H1 (cell line): Measurements from ENCODE around the gene RAB1A. TPM values are rescaled to one million over a fixed set of nuclear protein-coding genes. Genes with fewer than 3 reads are reported as not detected.

Experiments used
- CTCF ChIA-PET: fragments of 300-600 bp; sonication (Branson Sonifier 250); formaldehyde crosslinking; loops from one replicate; lab custom pipeline; 2021; ENCODE audit not compliant: partially characterized antibody; lab: Charles Lee
- POLR2A ChIA-PET: fragments of 300-600 bp; sonication (Branson Sonifier 250); formaldehyde crosslinking; loops from one replicate; lab custom pipeline; 2021; ENCODE audit warnings: inconsistent platforms; ENCODE audit not compliant: partially characterized antibody; lab: Charles Lee
- DNase-seq, 2 experiments: peaks; one replicate each; pipeline versions ENCODE4 v3.0.0 to v3.0.0-alpha.2; 2010 to 2022; ENCODE audit warnings: low spot score in 2 of 2, low read depth in 1 of 2, mixed read lengths in 1 of 2
- FAIRE-seq: peaks from 2 replicates; lab custom pipeline; 2011; peaks lifted over from hg19 to GRCh38; lab: Jason Lieb, UNC
- H2AFZ ChIP-seq: 2 replicates; pipeline ENCODE4 v1.8.1; 2012; ENCODE audit warnings: low read length, inconsistent platforms
- H2AK5ac ChIP-seq: 2 replicates; pipeline ENCODE4 v1.6.1; 2013; ENCODE audit warnings: low read depth, low read length
- H2BK120ac ChIP-seq: replicated peaks from 2 replicates; pipeline ENCODE3; 2013; ENCODE audit warnings: low read depth, low read length, inconsistent platforms
- H2BK12ac ChIP-seq: 2 replicates; pipeline ENCODE4 v1.6.1; 2013; ENCODE audit warnings: low read depth, low read length
- H2BK15ac ChIP-seq: 2 replicates; pipeline ENCODE4 v1.6.1; 2013; ENCODE audit warnings: low read length
- H2BK20ac ChIP-seq: 2 replicates; pipeline ENCODE4 v1.6.1; 2013; ENCODE audit warnings: low read length
- H2BK5ac ChIP-seq: 2 replicates; pipeline ENCODE4 v1.6.1; 2013; ENCODE audit warnings: low read depth, low read length
- H3K14ac ChIP-seq: 2 replicates; pipeline ENCODE4 v1.6.1; 2013; ENCODE audit warnings: inconsistent platforms; ENCODE audit not compliant: insufficient read length
- H3K18ac ChIP-seq: 2 replicates; pipeline ENCODE4 v1.6.1; 2013; ENCODE audit warnings: low read length; ENCODE audit errors: extremely low read depth
- H3K23ac ChIP-seq: 2 replicates; pipeline ENCODE4 v1.6.1; 2013; ENCODE audit warnings: inconsistent platforms; ENCODE audit not compliant: insufficient read length
- H3K23me2 ChIP-seq: 2 replicates; pipeline ENCODE4 v1.6.1; 2013; ENCODE audit warnings: low read depth, low read length
- H3K27ac ChIP-seq: 2 replicates; pipeline ENCODE4 v1.6.1; 2011; ENCODE audit warnings: low read depth, low read length, inconsistent platforms
- H3K27me3 ChIP-seq, 4 experiments: replicated peaks in 1 of 4; 1 replicate in 1 of 4; 2 replicates in 3 of 4; pipeline versions ENCODE4 v1.6.1 to v1.8.1; 2011 to 2013; ENCODE audit warnings: low read length in 3 of 4, mild to moderate bottlenecking in 3 of 4, inconsistent platforms in 2 of 4, mixed read lengths in 2 of 4, moderate library complexity in 1 of 4; ENCODE audit not compliant: control insufficient read depth in 3 of 4, insufficient read depth in 3 of 4; ENCODE audit errors: extremely low read depth in 1 of 4
- H3K36me3 ChIP-seq, 4 experiments: 2 replicates each; pipeline versions ENCODE4 v1.6.1 to v1.8.1; 2011 to 2013; ENCODE audit warnings: mild to moderate bottlenecking in 4 of 4, low read length in 3 of 4, moderate library complexity in 2 of 4, control low read depth in 1 of 4, inconsistent platforms in 1 of 4; ENCODE audit not compliant: insufficient read depth in 4 of 4, control insufficient read depth in 2 of 4
- H3K4ac ChIP-seq: replicated peaks from 2 replicates; pipeline ENCODE3; 2013; ENCODE audit warnings: low read length, low read depth, mixed read lengths, inconsistent platforms; ENCODE audit not compliant: insufficient read length
- H3K4me1 ChIP-seq, 4 experiments: replicated peaks in 1 of 4; 1 replicate in 1 of 4; 2 replicates in 3 of 4; pipeline versions ENCODE4 v1.6.1 to v1.8.1; 2011 to 2013; ENCODE audit warnings: low read length in 3 of 4, inconsistent platforms in 2 of 4, mixed read lengths in 1 of 4; ENCODE audit not compliant: insufficient read depth in 4 of 4, control insufficient read depth in 3 of 4
- H3K4me2 ChIP-seq, 2 experiments: 2 replicates each; pipeline versions ENCODE4 v1.6.1 to v1.8.1; 2011 to 2013; ENCODE audit warnings: low read depth in 2 of 2, low read length in 2 of 2, control low read depth in 1 of 2, inconsistent platforms in 1 of 2, mild to moderate bottlenecking in 1 of 2; ENCODE audit not compliant: insufficient read depth in 1 of 2
- H3K4me3 ChIP-seq, 4 experiments: fragments of 200-600, 300-600 bp in 1 of 4; sonication (generic), shearing (Covaris generic), sonication (Bioruptor Twin) in 1 of 4; 2 replicates each; pipeline versions ENCODE4 v1.5.1 to v1.8.1; 2011 to 2016; ENCODE audit warnings: low read length in 4 of 4, low read depth in 3 of 4, control low read depth in 2 of 4, inconsistent platforms in 2 of 4, mild to moderate bottlenecking in 2 of 4, mixed read lengths in 1 of 4, moderate library complexity in 1 of 4; ENCODE audit not compliant: insufficient read depth in 2 of 4; ENCODE audit errors: extremely low read depth in 1 of 4
- H3K56ac ChIP-seq: replicated peaks from 2 replicates; pipeline ENCODE3; 2013; ENCODE audit warnings: low read depth, mild to moderate bottlenecking, mixed read lengths, low read length, inconsistent platforms; ENCODE audit not compliant: insufficient read length
- H3K79me1 ChIP-seq: 2 replicates; pipeline ENCODE4 v1.6.1; 2013; ENCODE audit warnings: low read depth, low read length, control low read depth
- H3K79me2 ChIP-seq, 2 experiments: 2 replicates each; pipeline versions ENCODE4 v1.6.1 to v1.8.1; 2012 to 2013; ENCODE audit warnings: low read length in 2 of 2, mild to moderate bottlenecking in 2 of 2, inconsistent platforms in 1 of 2; ENCODE audit not compliant: insufficient read depth in 2 of 2, control insufficient read depth in 1 of 2
- H3K9ac ChIP-seq, 4 experiments: replicated peaks in 1 of 4; 1 replicate in 1 of 4; 2 replicates in 3 of 4; pipeline versions ENCODE4 v1.6.1 to v1.8.1; 2011 to 2013; ENCODE audit warnings: low read depth in 3 of 4, low read length in 3 of 4, control low read depth in 2 of 4, mild to moderate bottlenecking in 2 of 4, moderate library complexity in 2 of 4, inconsistent platforms in 1 of 4; ENCODE audit errors: extremely low read depth in 1 of 4
- H3K9me3 ChIP-seq, 2 experiments: 2 replicates each; pipeline versions ENCODE4 v1.6.1 to v1.8.1; 2012 to 2013; ENCODE audit warnings: mild to moderate bottlenecking in 2 of 2, moderate library complexity in 2 of 2, control low read depth in 1 of 2, inconsistent platforms in 1 of 2, low read depth in 1 of 2, low read length in 1 of 2, mixed read lengths in 1 of 2; ENCODE audit not compliant: insufficient read depth in 2 of 2
- H4K20me1 ChIP-seq, 2 experiments: replicated peaks in 1 of 2; 2 replicates each; pipeline versions ENCODE3 to v1.8.1; 2011 to 2013; ENCODE audit warnings: inconsistent platforms in 2 of 2, low read length in 2 of 2, mild to moderate bottlenecking in 1 of 2; ENCODE audit not compliant: insufficient read depth in 2 of 2, control insufficient read depth in 1 of 2
- H4K5ac ChIP-seq: 2 replicates; pipeline ENCODE4 v1.6.1; 2013; ENCODE audit warnings: low read length, low read depth, mixed read lengths, inconsistent platforms; ENCODE audit not compliant: insufficient read length
- H4K8ac ChIP-seq: 2 replicates; pipeline ENCODE4 v1.8.0; 2013; ENCODE audit warnings: mild to moderate bottlenecking, moderate library complexity, low read length, inconsistent platforms; ENCODE audit not compliant: insufficient read depth; ENCODE audit errors: extremely low read depth
- H4K91ac ChIP-seq: replicated peaks from 2 replicates; pipeline ENCODE3; 2013; ENCODE audit warnings: low read length, mixed read lengths, inconsistent platforms; ENCODE audit not compliant: insufficient read length
- ATF2 ChIP-seq: IDR thresholded peaks from 2 replicates; pipeline ENCODE4 v1.6.1; 2012; ENCODE audit warnings: low read length, inconsistent platforms
- CBX5 ChIP-seq: fragments of 300-800, 300-1000 bp; sonication (generic); IDR thresholded peaks from 2 replicates; pipeline ENCODE4 v1.7.1; 2016; ENCODE audit warnings: antibody characterized with exemption, low read length, low read depth
- PHF8 ChIP-seq: fragments of 200-600 bp; sonication (generic); conservative IDR thresholded peaks from 2 replicates; pipeline ENCODE4 v1.7.1; 2012; ENCODE audit warnings: low read depth, mild to moderate bottlenecking, inconsistent platforms, low read length, moderate library complexity
- SIRT6 ChIP-seq: IDR thresholded peaks from one replicate; pipeline ENCODE4 v1.7.1; 2012; ENCODE audit warnings: low read length, inconsistent platforms
- SIX5 ChIP-seq: IDR thresholded peaks from 2 replicates; pipeline ENCODE4 v1.6.1; 2011; ENCODE audit warnings: mild to moderate bottlenecking, low read depth, low read length
- SRF ChIP-seq: IDR thresholded peaks from 2 replicates; pipeline ENCODE4 v1.6.1; 2011; ENCODE audit warnings: mild to moderate bottlenecking, low read depth, low read length, moderate library complexity
- USF2 ChIP-seq: IDR thresholded peaks from 2 replicates; pipeline ENCODE4 v1.6.1; 2011; ENCODE audit warnings: low read length, improper control_type of control experiment
- ZNF274 ChIP-seq: IDR thresholded peaks from 2 replicates; pipeline ENCODE4 v1.7.0; 2012; ENCODE audit warnings: low read length, borderline replicate concordance; ENCODE audit errors: extremely low read depth
- WGBS, 2 experiments: shearing (Covaris generic) in 1 of 2; methylation state at CpG; one replicate each; pipeline versions ENCODE4 v1.1.6 to v1.1.7; 2013 to 2015; ENCODE audit warnings: low lambda C conversion rate in 2 of 2, mixed read lengths in 2 of 2, inconsistent platforms in 1 of 2, low coverage in 1 of 2, missing lambda C conversion rate in 1 of 2; ENCODE audit not compliant: insufficient replicate concordance in 2 of 2, insufficient coverage in 1 of 2, insufficient read length in 1 of 2; ENCODE audit errors: extremely low coverage in 1 of 2, missing lambda C conversion rate in 1 of 2; 5-methylcytosine and 5-hydroxymethylcytosine counted together
- polyA plus RNA-seq, 7 experiments: library from polyadenylated mRNA; depleted of rRNA in 3 of 7; stranded (reverse) in 5 of 7; unstranded in 2 of 7; fragments of >200 nt in 5 of 7; fragments of 200-250 nt in 2 of 7; gene quantifications; 1 replicate in 5 of 7; 2 replicates in 1 of 7; 4 replicates in 1 of 7; pipeline versions ENCODE4 v1.2.1 to v1.2.3, GENCODE V29; 2011 to 2013; ENCODE audit warnings: missing spikeins in 2 of 7, mixed read lengths in 2 of 7
- total RNA-seq: library from RNA; stranded (reverse); fragmentation: NEBNext Ultra II Directional; extraction: Animal tissue kit (Norgen Biotek cat#: 25700); gene quantifications from 2 replicates; pipeline ENCODE4 v1.2.1, GENCODE V29; 2021

Gene RAB1A
- total and polyA plus RNA-seq, 2 of the 8 experiments (the other 6 are each of a cell fraction or from before 2014, with no cell fraction given), result 77.9 to 120 TPM

- Histone ChIP-seq H2BK120ac (no peak overlapping the region), H3K56ac (no peak overlapping the region), H3K9me3 (no peaks in the 10 kb centered on the region), H2BK15ac (no peak overlapping the region), H3K14ac (no peak overlapping the region), H4K20me1 (peaks cover 5 to 7% of the 10 kb centered on the region in 2 experiments), H3K4ac (no peak overlapping the region), H3K4me1 (peaks cover 0 to 5% (median 3%) of the 10 kb centered on the region in 4 experiments; a peak in 4 of 7 replicates), H2AFZ (no peak overlapping the region), H4K8ac (no peak overlapping the region), H2BK20ac (no peak overlapping the region), H3K4me3 (peak overlapping the region; percentile 90 to 92 (median 90)), H3K27me3 (no peaks in the 10 kb centered on the region), H3K36me3 (no peaks in the 10 kb centered on the region), H3K27ac (no peak overlapping the region), H3K23ac (no peak overlapping the region), H3K23me2 (peaks cover 5% of the 10 kb centered on the region; the same call in 1 of the 2 replicates), H2AK5ac (no peak overlapping the region), H3K4me2 (peak overlapping the region; percentile 89 to 95), H3K18ac (no peak overlapping the region; the same call in 1 of the 2 replicates), H4K91ac (no peak overlapping the region), H4K5ac (no peak overlapping the region), H2BK5ac (no peak overlapping the region), H2BK12ac (no peak overlapping the region), H3K9ac (peak overlapping the region in 3 of 4 experiments; percentile 2 to 35 (median 23); a peak in 3 of 7 replicates), H3K79me2 (peaks cover 19 to 59% of the 10 kb centered on the region in 2 experiments), H3K79me1 (0 out of 2 replicates have a peak, but pooled peaks cover 3% of the 10 kb centered on the region)
- POLR2A ChIA-PET, result interaction anchor here (1.0 to 2.6 kb wide), 3 partner anchors 10 to 72 kb away, joined by 3 to 19 read pairs (median 4); partner anchors contain the start of gene CEP68
- CTCF ChIA-PET, result interaction anchor here (0.7 to 1.3 kb wide), 4 partner anchors 18 to 142 kb away, joined by 3 read pairs; no protein-coding TSS in a partner anchor
- DNase-seq, result no peak
- FAIRE-seq, result no peak
- 69% methylated on average over 8 of the region's 8 CpGs; no CpG with 5 or more reads in 1 of the 2 experiments for WGBS, 2 experiments
- TF ChIP-seq CBX5, result no peak
- no peak for TF ChIP-seq USF2
- TF ChIP-seq SIRT6, result no peak
- TF ChIP-seq SIX5, result no peak
- no peak for TF ChIP-seq SRF
- TF ChIP-seq PHF8, result no peak
- no peak for TF ChIP-seq ZNF274
- no peak for TF ChIP-seq ATF2
These were observed 1.4 kb downstream of the RAB1A start for GRCh38 chr2:65128297-65129190.
